ENCODE results near the gene TK2. TPM values are rescaled to one million over a fixed set of nuclear protein-coding genes. Genes with fewer than 3 reads are reported as not detected.

Gene TK2
- polyA plus RNA-seq, 2 of the 4 experiments (the other 2 are of a cell fraction) = 13.9 to 29.5 TPM

DNA sequence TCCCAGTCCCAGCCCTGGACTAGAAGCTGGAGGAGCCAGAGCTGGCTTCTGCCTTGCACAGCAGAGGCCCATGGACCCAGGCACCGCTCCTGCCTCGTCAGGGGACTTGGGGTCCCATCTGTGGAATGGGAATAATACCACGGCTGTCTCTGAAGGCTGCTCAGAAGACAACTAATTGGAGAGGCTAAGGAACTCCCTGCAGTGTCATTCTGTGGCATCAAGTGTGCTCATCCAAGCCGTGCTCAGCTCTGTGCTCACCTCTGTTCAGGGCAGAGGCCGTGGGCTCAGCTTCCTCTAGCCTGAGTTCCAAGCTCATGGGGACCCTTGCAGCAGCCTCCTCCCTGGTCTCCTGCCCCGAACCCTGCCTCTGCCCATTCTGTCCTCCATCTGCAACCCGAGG, 91.1 kb downstream of the TK2 start:
- DNase-seq (ENCODE audit: low read depth in 1 of 2, low spot score in 1 of 2) = no peak
- Histone ChIP-seq H3K4me1 (0 out of 3 replicates have a peak, but pooled peaks cover 3% of the 10 kb centered on the region), H3K4me2 (no peak overlapping the region), H3K4me3 (no peak overlapping the region), H3K27ac (no peak overlapping the region), H3K9me3 (no peaks in the 10 kb centered on the region)
- 64% methylated on average over 7 of the region's 7 CpGs for WGBS (ENCODE audit: missing lambda C conversion rate)
- no peak for FAIRE-seq
- ChIA-PET POLR2A (no interaction called here), CTCF (interaction anchor here (0.6 to 2.0 kb wide), 6 partner anchors 9 to 409 kb away, joined by 3 to 5 read pairs (median 4); no protein-coding TSS in a partner anchor)
- TF ChIP-seq MYC (IDR thresholded peaks at IDR 0.05; ENCODE audit: borderline replicate concordance, low read length) = no peak
- no peak for TF ChIP-seq PBX3 (IDR thresholded peaks at IDR 0.05)
- TF ChIP-seq FOSL2 (IDR thresholded peaks at IDR 0.05) = no peak
- no peak for TF ChIP-seq FOSL2 (CRISPR knock-in tag; IDR thresholded peaks at IDR 0.05)
- peak in 1 of 2 experiments; percentile 31; a peak in 3 of 6 replicates for ATAC-seq

DNA sequence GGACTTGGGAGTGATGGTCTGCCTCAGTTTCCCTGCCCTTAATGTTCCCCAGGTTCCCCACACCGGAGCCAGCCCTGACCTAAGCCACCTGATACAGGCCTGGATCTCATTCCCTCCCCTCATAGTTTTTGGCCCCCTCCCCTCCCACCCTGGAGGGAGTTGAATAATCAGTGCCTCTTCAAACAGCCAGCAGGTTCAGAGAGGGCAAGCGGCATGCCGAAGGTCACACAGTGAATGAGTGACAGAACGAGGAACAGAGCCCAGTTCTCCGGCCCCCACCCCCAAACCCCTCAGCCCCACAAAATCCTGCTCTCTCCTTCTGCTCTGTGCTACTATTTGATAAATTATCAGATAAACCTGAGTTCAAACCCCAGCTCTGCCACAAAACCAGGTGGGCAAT, 91.6 kb downstream of the TK2 start:
- FAIRE-seq = no peak
- Histone ChIP-seq H3K4me2 (no peak overlapping the region), H3K27ac (no peak overlapping the region), H3K4me1 (0 out of 3 replicates have a peak, but pooled peaks cover 3% of the 10 kb centered on the region), H3K4me3 (no peak overlapping the region), H3K9me3 (no peaks in the 10 kb centered on the region)
- CTCF ChIA-PET = interaction anchor here (0.6 to 2.0 kb wide), 5 partner anchors 10 to 410 kb away, joined by 3 to 5 read pairs (median 4); partner anchors contain the start of gene CMTM3
- TF ChIP-seq BHLHE40 (IDR thresholded peaks at IDR 0.05; ENCODE audit: low read depth, low read length) (no peak), RFX5 (IDR thresholded peaks at IDR 0.05) (no peak), ESRRA (IDR thresholded peaks at IDR 0.05; ENCODE audit: borderline replicate concordance, low read length) (no peak), RCOR1 (IDR thresholded peaks at IDR 0.05; ENCODE audit: low read depth, low read length) (no peak)
- ATAC-seq = no peak
- WGBS (ENCODE audit: missing lambda C conversion rate) = 80% methylated on average over 5 of the region's 5 CpGs
- no peak for DNase-seq (ENCODE audit: low read depth in 1 of 2, low spot score in 1 of 2)
- POLR2A ChIA-PET = no interaction called here

Small RNA genes lying within 50 kb of the gene (small RNA-seq; reads per million reads assigned to genes)
- gene CKLF-CMTM1 = 0 reads per million in 6 experiments

Other genes starting within 250 kb of the TK2 start
- gene CDH5, start 183.4 kb downstream of the TK2 start, polyA plus RNA-seq (2011; rRNA removed) = 0.01 and 0.20 TPM in 2 replicates
- 0.05 TPM in 1 of 3 replicates, not detected in the others for gene CDH5, start 183.4 kb downstream of the TK2 start, polyA plus RNA-seq (2017; fragmentation: RNase III; extraction: RNeasy Plus Mini Kit Qiagen cat#74134 plus additional on column Dnase treatment)
- gene BEAN1, start 122.8 kb downstream of the TK2 start, polyA plus RNA-seq (2011; rRNA removed) = 0.98 and 1.4 TPM in 2 replicates
- 1.2 to 2.4 TPM (median 1.7 TPM) in 3 replicates for gene BEAN1, start 122.8 kb downstream of the TK2 start, polyA plus RNA-seq (2017; fragmentation: RNase III; extraction: RNeasy Plus Mini Kit Qiagen cat#74134 plus additional on column Dnase treatment)
- 85.1 and 96.5 TPM in 2 replicates for gene CKLF, start 2.5 kb upstream of the TK2 start, polyA plus RNA-seq (2011; rRNA removed)
- 72.8 to 104 TPM (median 87.0 TPM) in 3 replicates for gene CKLF, start 2.5 kb upstream of the TK2 start, polyA plus RNA-seq (2017; fragmentation: RNase III; extraction: RNeasy Plus Mini Kit Qiagen cat#74134 plus additional on column Dnase treatment)
- gene CMTM1, start 16.3 kb upstream of the TK2 start, polyA plus RNA-seq (2011; rRNA removed) = 1.1 and 1.3 TPM in 2 replicates
- gene CMTM1, start 16.3 kb upstream of the TK2 start, polyA plus RNA-seq (2017; fragmentation: RNase III; extraction: RNeasy Plus Mini Kit Qiagen cat#74134 plus additional on column Dnase treatment) = 1.5 to 2.1 TPM (median 1.9 TPM) in 3 replicates
- 0.09 TPM in 1 of 2 replicates, not detected in the other for gene CMTM2, start 29.3 kb upstream of the TK2 start, polyA plus RNA-seq (2011; rRNA removed)
- gene CMTM2, start 29.3 kb upstream of the TK2 start, polyA plus RNA-seq (2017; fragmentation: RNase III; extraction: RNeasy Plus Mini Kit Qiagen cat#74134 plus additional on column Dnase treatment) = 0.09 to 0.15 TPM in 2 of 3 replicates, not detected in the other
- 33.9 and 36.1 TPM in 2 replicates for gene CMTM3, start 54.6 kb upstream of the TK2 start, polyA plus RNA-seq (2011; rRNA removed)
- gene CMTM3, start 54.6 kb upstream of the TK2 start, polyA plus RNA-seq (2017; fragmentation: RNase III; extraction: RNeasy Plus Mini Kit Qiagen cat#74134 plus additional on column Dnase treatment) = 36.0 to 45.9 TPM (median 37.2 TPM) in 3 replicates
- gene CMTM4, start 146.6 kb upstream of the TK2 start, polyA plus RNA-seq (2011; rRNA removed) = 58.6 and 61.6 TPM in 2 replicates
- gene CMTM4, start 146.6 kb upstream of the TK2 start, polyA plus RNA-seq (2017; fragmentation: RNase III; extraction: RNeasy Plus Mini Kit Qiagen cat#74134 plus additional on column Dnase treatment) = 22.9 to 25.9 TPM (median 24.8 TPM) in 3 replicates
- gene DYNC1LI2, start 201.5 kb upstream of the TK2 start, polyA plus RNA-seq (2011; rRNA removed) = 112 and 128 TPM in 2 replicates
- gene DYNC1LI2, start 201.5 kb upstream of the TK2 start, polyA plus RNA-seq (2017; fragmentation: RNase III; extraction: RNeasy Plus Mini Kit Qiagen cat#74134 plus additional on column Dnase treatment) = 93.5 to 107 TPM (median 96.5 TPM) in 3 replicates